Measurements from ENCODE around the gene OR4C45.

DNA sequence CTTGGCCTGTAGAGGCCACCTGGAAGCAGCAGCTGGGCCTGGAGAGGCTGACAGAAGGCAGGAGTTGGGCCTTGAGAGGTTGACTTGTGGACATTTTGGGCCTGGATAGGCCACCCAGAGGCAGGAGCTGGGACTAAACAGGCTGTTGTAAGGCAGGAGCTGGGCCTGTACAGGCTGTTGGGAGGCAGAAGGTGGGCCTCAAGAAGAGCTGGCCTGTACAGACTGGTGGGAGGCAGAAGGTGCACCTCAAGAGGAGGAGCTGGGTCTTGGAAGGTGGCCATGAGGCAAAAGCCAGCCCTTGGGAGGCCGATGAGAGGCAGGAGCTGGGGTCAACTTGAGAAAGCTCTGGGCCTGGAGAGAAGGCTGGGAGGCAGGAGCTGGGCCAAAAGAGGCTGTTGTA is 45.3 kb downstream of the OR4C45 start:
- TF ChIP-seq YY1 (IDR thresholded peaks at IDR 0.05; ENCODE audit: extremely low read depth, insufficient replicate concordance, low read depth, low read length) (no peak), EZH2phosphoT487 (IDR thresholded peaks at IDR 0.05; ENCODE audit: borderline replicate concordance) (no peak), POLR2A (IDR thresholded peaks at IDR 0.05; ENCODE audit: borderline replicate concordance, extremely low read depth, insufficient read depth, insufficient read length) (no peak), EZH2 (IDR thresholded peaks at IDR 0.05) (no peak), POLR2AphosphoS5 (IDR thresholded peaks at IDR 0.05; ENCODE audit: low read depth, low read length) (no peak), ZFX (IDR thresholded peaks at IDR 0.05) (no peak), JUND (IDR thresholded peaks at IDR 0.05) (no peak), CEBPB (IDR thresholded peaks at IDR 0.05; ENCODE audit: low read depth) (no peak)
- TF ChIP-seq, protein P1, sequence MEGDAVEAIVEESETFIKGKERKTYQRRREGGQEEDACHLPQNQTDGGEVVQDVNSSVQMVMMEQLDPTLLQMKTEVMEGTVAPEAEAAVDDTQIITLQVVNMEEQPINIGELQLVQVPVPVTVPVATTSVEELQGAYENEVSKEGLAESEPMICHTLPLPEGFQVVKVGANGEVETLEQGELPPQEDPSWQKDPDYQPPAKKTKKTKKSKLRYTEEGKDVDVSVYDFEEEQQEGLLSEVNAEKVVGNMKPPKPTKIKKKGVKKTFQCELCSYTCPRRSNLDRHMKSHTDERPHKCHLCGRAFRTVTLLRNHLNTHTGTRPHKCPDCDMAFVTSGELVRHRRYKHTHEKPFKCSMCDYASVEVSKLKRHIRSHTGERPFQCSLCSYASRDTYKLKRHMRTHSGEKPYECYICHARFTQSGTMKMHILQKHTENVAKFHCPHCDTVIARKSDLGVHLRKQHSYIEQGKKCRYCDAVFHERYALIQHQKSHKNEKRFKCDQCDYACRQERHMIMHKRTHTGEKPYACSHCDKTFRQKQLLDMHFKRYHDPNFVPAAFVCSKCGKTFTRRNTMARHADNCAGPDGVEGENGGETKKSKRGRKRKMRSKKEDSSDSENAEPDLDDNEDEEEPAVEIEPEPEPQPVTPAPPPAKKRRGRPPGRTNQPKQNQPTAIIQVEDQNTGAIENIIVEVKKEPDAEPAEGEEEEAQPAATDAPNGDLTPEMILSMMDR (IDR thresholded peaks at IDR 0.05 in 2 of 3, conservative IDR thresholded peaks at IDR 0.05 in 1 of 3; ENCODE audit: borderline replicate concordance in 1 of 3, insufficient read depth in 1 of 3, low read depth in 2 of 3, low read length in 2 of 3) = no peak
- TF ChIP-seq, protein P2, sequence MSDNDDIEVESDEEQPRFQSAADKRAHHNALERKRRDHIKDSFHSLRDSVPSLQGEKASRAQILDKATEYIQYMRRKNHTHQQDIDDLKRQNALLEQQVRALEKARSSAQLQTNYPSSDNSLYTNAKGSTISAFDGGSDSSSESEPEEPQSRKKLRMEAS (IDR thresholded peaks at IDR 0.05) = no peak
- TF ChIP-seq, protein P3, sequence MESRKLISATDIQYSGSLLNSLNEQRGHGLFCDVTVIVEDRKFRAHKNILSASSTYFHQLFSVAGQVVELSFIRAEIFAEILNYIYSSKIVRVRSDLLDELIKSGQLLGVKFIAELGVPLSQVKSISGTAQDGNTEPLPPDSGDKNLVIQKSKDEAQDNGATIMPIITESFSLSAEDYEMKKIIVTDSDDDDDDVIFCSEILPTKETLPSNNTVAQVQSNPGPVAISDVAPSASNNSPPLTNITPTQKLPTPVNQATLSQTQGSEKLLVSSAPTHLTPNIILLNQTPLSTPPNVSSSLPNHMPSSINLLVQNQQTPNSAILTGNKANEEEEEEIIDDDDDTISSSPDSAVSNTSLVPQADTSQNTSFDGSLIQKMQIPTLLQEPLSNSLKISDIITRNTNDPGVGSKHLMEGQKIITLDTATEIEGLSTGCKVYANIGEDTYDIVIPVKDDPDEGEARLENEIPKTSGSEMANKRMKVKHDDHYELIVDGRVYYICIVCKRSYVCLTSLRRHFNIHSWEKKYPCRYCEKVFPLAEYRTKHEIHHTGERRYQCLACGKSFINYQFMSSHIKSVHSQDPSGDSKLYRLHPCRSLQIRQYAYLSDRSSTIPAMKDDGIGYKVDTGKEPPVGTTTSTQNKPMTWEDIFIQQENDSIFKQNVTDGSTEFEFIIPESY (IDR thresholded peaks at IDR 0.05; ENCODE audit: extremely low read depth, insufficient replicate concordance, low read length) = no peak
- TF ChIP-seq, protein P4, sequence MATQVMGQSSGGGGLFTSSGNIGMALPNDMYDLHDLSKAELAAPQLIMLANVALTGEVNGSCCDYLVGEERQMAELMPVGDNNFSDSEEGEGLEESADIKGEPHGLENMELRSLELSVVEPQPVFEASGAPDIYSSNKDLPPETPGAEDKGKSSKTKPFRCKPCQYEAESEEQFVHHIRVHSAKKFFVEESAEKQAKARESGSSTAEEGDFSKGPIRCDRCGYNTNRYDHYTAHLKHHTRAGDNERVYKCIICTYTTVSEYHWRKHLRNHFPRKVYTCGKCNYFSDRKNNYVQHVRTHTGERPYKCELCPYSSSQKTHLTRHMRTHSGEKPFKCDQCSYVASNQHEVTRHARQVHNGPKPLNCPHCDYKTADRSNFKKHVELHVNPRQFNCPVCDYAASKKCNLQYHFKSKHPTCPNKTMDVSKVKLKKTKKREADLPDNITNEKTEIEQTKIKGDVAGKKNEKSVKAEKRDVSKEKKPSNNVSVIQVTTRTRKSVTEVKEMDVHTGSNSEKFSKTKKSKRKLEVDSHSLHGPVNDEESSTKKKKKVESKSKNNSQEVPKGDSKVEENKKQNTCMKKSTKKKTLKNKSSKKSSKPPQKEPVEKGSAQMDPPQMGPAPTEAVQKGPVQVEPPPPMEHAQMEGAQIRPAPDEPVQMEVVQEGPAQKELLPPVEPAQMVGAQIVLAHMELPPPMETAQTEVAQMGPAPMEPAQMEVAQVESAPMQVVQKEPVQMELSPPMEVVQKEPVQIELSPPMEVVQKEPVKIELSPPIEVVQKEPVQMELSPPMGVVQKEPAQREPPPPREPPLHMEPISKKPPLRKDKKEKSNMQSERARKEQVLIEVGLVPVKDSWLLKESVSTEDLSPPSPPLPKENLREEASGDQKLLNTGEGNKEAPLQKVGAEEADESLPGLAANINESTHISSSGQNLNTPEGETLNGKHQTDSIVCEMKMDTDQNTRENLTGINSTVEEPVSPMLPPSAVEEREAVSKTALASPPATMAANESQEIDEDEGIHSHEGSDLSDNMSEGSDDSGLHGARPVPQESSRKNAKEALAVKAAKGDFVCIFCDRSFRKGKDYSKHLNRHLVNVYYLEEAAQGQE (IDR thresholded peaks at IDR 0.05; ENCODE audit: low read depth) = no peak

Data from HCT116 (cell line).